ENCODE results near the gene CTSZ.

DNA sequence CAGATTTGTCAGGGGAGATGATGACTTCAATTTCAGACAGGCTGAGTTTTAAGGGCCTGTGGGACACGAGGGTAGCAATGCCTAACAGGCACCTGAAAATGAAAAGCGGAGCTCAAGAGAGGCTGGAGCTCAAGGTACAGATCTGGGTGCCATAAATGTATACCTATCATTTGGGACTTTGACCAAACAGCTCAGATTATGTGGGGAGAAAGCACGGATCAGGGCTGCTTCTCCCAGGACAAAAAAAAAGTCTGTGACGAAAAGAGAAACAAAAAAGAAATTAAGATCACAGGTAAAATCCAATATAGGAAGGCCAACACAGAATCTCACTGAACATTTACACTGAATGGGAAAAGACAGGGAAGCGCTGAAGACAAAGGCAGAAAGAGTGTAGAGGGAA is 33.6 kb upstream of the CTSZ start:
- TF ChIP-seq EP300 (IDR thresholded peaks at IDR 0.05) (no peak), REST (IDR thresholded peaks at IDR 0.05) (no peak), POLR2A (IDR thresholded peaks at IDR 0.05; ENCODE audit: low read length) (no peak), ELK1 (IDR thresholded peaks at IDR 0.05; ENCODE audit: low read depth, low read length) (no peak), CTCF (IDR thresholded peaks at IDR 0.05) (no peak), MAZ (IDR thresholded peaks at IDR 0.05; ENCODE audit: borderline replicate concordance, low read depth, low read length) (no peak), RNF2 (IDR thresholded peaks at IDR 0.05; ENCODE audit: borderline replicate concordance, low read depth) (no peak)
